Measurements from ENCODE around the gene HEPN1. TPM values are rescaled to one million over a fixed set of nuclear protein-coding genes. Genes with fewer than 3 reads are reported as not detected.

Gene HEPN1
- total RNA-seq, 1 experiment from 2014 or later: not detected

DNA sequence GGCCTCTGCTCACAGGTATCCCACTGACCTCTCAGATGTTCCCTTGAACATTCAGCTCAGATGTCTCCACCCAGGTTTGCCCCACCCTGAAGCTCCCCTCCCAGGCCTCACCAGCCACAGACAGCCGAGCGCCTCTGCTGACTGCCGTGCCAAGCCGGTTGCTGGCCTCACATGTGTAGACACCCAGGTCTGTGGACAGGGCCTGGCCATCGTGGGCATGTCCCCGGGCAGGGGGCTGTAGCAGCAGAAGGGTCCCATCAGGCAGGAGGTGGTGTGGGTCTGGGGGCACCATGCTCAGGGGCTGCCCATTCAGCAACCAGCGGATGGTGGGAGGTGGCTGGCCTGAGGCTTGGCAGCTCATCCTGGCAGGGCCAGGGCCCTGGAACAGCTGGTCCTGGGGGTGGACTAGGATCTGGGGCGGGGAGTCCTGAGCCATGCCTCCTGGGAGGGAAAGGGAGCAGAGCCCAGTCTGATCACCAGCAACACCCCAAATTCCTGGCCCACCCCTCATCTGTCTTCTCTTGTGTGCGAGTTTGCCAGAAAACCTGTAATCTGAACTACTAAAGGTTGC, 22.1 kb upstream of the HEPN1 start:
- in situ Hi-C loops (cut with HindIII; ENCODE audit: low pct_unique_long_range_greater_than_20kb, low sequenced_read_pairs) (no loop called here), intact Hi-C loops (cut with micrococcal nuclease; ENCODE audit: unreplicated experiment) (no loop called here)
- no peak overlapping the region for H3K27ac ChIP-seq (ENCODE audit: low read length)
- TF ChIP-seq SIN3A (IDR thresholded peaks at IDR 0.05; ENCODE audit: borderline replicate concordance, insufficient read depth, low read depth, low read length): no peak
- no peak for TF ChIP-seq POLR2AphosphoS5 (IDR thresholded peaks at IDR 0.05; ENCODE audit: low read depth, low read length)
- TF ChIP-seq TCF7L2 (IDR thresholded peaks at IDR 0.05; ENCODE audit: low read depth, low read length): no peak
- TF ChIP-seq, protein P1, sequence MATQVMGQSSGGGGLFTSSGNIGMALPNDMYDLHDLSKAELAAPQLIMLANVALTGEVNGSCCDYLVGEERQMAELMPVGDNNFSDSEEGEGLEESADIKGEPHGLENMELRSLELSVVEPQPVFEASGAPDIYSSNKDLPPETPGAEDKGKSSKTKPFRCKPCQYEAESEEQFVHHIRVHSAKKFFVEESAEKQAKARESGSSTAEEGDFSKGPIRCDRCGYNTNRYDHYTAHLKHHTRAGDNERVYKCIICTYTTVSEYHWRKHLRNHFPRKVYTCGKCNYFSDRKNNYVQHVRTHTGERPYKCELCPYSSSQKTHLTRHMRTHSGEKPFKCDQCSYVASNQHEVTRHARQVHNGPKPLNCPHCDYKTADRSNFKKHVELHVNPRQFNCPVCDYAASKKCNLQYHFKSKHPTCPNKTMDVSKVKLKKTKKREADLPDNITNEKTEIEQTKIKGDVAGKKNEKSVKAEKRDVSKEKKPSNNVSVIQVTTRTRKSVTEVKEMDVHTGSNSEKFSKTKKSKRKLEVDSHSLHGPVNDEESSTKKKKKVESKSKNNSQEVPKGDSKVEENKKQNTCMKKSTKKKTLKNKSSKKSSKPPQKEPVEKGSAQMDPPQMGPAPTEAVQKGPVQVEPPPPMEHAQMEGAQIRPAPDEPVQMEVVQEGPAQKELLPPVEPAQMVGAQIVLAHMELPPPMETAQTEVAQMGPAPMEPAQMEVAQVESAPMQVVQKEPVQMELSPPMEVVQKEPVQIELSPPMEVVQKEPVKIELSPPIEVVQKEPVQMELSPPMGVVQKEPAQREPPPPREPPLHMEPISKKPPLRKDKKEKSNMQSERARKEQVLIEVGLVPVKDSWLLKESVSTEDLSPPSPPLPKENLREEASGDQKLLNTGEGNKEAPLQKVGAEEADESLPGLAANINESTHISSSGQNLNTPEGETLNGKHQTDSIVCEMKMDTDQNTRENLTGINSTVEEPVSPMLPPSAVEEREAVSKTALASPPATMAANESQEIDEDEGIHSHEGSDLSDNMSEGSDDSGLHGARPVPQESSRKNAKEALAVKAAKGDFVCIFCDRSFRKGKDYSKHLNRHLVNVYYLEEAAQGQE (IDR thresholded peaks at IDR 0.05; ENCODE audit: insufficient read depth in 1 of 2, low read depth in 2 of 2, low read length in 1 of 2): no peak
- H3K9me3 ChIP-seq (ENCODE audit: control insufficient read depth, insufficient read depth, low read depth, low read length): no peaks in the 10 kb centered on the region
- ATAC-seq: no peak
- DNase-seq (ENCODE audit: low read depth, low spot score): no peak
- 0 out of 2 replicates have a peak, but pooled peaks cover 3% of the 10 kb centered on the region for H3K4me1 ChIP-seq (ENCODE audit: control insufficient read depth, insufficient read depth, low read length)
- POLR2A ChIA-PET: no interaction called here
- H3K36me3 ChIP-seq (ENCODE audit: control insufficient read depth, insufficient read depth, low read length): no peaks in the 10 kb centered on the region
- no peak overlapping the region for H3K4me3 ChIP-seq (ENCODE audit: low read depth in 2 of 2, low read length in 2 of 2)
- BruUV-seq (replicated peaks): no TSS peak
- H3K27me3 ChIP-seq (ENCODE audit: control insufficient read depth, insufficient read depth, low read length): peaks cover 11% of the 10 kb centered on the region
- CTCF ChIA-PET: no interaction called here

DNA sequence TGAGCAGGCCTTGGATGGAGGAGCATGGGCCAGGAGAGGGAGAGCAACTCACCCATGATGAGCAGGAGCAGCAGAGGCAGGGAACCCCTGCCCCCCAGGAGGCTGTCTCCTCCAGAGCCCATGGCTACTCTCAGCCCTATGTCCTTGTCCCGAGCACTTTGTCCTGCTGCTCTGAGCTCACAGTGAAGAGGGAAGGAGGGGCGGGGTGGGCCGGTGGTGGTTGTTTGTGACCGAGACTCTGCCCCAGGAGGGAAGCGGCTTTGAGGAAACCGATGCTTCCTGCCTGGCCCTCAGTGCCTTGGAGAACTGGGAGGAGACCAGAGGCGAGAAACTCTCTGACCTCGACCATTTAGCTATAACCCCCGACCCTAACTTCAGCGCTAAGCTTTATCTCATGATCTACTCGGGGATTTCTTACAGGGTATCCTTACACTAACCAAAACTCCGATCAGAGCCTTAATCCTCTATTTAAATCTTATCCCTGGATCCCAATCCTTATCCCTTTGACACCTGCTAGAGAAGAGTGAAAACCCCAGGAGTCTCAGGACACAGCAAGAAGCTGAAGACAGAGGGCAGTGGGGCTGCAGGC, 21.3 kb upstream of the HEPN1 start, which contains the start of gene ROBO4:
TSS of gene ROBO4 (minus strand) at position 192 of the 589 bp plus-strand sequence. CDS start at position 122, 70 bp downstream.
- POLR2A ChIA-PET: no interaction called here
- CTCF ChIA-PET: no interaction called here
- intact Hi-C loops (cut with micrococcal nuclease; ENCODE audit: unreplicated experiment): no loop called here
- ATAC-seq (no peak), DNase-seq (ENCODE audit: low read depth, low spot score) (no peak)
- no TSS peak for BruUV-seq (replicated peaks)
- no peak within 1 kb of the TSS for H3K4me3 ChIP-seq (ENCODE audit: low read depth in 2 of 2, low read length in 2 of 2)
- H3K4me1 ChIP-seq (ENCODE audit: control insufficient read depth, insufficient read depth, low read length): 0 out of 2 replicates have a peak, but pooled peaks cover 3% of the 10 kb centered on the region
- in situ Hi-C loops (cut with HindIII; ENCODE audit: low pct_unique_long_range_greater_than_20kb, low sequenced_read_pairs): no loop called here
- no peaks in the 10 kb centered on the region for H3K9me3 ChIP-seq (ENCODE audit: control insufficient read depth, insufficient read depth, low read depth, low read length)
- no peaks in the 10 kb centered on the region for H3K36me3 ChIP-seq (ENCODE audit: control insufficient read depth, insufficient read depth, low read length)
- H3K27ac ChIP-seq (ENCODE audit: low read length): no peak within 1 kb of the TSS
- TF ChIP-seq, protein P2, sequence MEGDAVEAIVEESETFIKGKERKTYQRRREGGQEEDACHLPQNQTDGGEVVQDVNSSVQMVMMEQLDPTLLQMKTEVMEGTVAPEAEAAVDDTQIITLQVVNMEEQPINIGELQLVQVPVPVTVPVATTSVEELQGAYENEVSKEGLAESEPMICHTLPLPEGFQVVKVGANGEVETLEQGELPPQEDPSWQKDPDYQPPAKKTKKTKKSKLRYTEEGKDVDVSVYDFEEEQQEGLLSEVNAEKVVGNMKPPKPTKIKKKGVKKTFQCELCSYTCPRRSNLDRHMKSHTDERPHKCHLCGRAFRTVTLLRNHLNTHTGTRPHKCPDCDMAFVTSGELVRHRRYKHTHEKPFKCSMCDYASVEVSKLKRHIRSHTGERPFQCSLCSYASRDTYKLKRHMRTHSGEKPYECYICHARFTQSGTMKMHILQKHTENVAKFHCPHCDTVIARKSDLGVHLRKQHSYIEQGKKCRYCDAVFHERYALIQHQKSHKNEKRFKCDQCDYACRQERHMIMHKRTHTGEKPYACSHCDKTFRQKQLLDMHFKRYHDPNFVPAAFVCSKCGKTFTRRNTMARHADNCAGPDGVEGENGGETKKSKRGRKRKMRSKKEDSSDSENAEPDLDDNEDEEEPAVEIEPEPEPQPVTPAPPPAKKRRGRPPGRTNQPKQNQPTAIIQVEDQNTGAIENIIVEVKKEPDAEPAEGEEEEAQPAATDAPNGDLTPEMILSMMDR (IDR thresholded peaks at IDR 0.05): no peak
- TF ChIP-seq POLR2AphosphoS5 (IDR thresholded peaks at IDR 0.05; ENCODE audit: low read depth, low read length) (no peak), SIN3A (IDR thresholded peaks at IDR 0.05; ENCODE audit: borderline replicate concordance, insufficient read depth, low read depth, low read length) (no peak), TCF7L2 (IDR thresholded peaks at IDR 0.05; ENCODE audit: low read depth, low read length) (no peak)
- TF ChIP-seq, protein P1 (IDR thresholded peaks at IDR 0.05; ENCODE audit: insufficient read depth in 1 of 2, low read depth in 2 of 2, low read length in 1 of 2): no peak
- peaks cover 19% of the 10 kb centered on the region for H3K27me3 ChIP-seq (ENCODE audit: control insufficient read depth, insufficient read depth, low read length)
